Measurements from ENCODE around the gene USP17L10.
"Not testable (repeated sequence)": the region's sequence is repeated elsewhere in the genome, so short reads cannot be mapped to it uniquely, and the experiment has no call there.

DNA sequence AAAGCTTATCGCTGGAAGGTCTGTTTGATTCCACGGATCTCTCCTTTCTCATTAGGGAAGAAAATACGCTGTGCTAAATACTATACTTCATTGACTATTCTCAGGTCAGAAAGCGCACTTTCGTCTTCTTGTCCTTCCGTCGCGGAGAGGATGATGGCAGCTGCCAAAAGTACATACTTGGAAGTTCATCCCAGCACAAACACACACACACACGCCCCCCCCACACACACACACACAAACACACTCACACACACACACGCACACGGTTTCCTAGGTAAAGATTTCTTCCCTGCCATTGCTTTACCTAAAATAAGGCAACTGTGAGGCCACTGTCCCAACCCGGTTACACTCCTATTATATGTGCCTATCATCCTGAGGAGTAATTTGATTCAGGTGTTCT, 28.0 kb downstream of the USP17L10 start:
- TF ChIP-seq, protein P1, sequence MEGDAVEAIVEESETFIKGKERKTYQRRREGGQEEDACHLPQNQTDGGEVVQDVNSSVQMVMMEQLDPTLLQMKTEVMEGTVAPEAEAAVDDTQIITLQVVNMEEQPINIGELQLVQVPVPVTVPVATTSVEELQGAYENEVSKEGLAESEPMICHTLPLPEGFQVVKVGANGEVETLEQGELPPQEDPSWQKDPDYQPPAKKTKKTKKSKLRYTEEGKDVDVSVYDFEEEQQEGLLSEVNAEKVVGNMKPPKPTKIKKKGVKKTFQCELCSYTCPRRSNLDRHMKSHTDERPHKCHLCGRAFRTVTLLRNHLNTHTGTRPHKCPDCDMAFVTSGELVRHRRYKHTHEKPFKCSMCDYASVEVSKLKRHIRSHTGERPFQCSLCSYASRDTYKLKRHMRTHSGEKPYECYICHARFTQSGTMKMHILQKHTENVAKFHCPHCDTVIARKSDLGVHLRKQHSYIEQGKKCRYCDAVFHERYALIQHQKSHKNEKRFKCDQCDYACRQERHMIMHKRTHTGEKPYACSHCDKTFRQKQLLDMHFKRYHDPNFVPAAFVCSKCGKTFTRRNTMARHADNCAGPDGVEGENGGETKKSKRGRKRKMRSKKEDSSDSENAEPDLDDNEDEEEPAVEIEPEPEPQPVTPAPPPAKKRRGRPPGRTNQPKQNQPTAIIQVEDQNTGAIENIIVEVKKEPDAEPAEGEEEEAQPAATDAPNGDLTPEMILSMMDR (IDR thresholded peaks at IDR 0.05) = not testable (repeated sequence)
- not testable (repeated sequence) for TF ChIP-seq POLR2A (IDR thresholded peaks at IDR 0.05)

All from esophagus squamous epithelium (tissue), 4 donors.